Kidney epithelial cell (primary cell): ENCODE measurements around the gene GAREM2. TPM values are rescaled to one million over a fixed set of nuclear protein-coding genes. Genes with fewer than 3 reads are reported as not detected.

Experiments used
- DNase-seq: peaks from one replicate; pipeline ENCODE4 v3.0.0-alpha.2; 2010; ENCODE audit warnings: low read depth
- H3K27me3 ChIP-seq: 2 replicates; pipeline ENCODE4 v1.6.0; 2011; ENCODE audit warnings: low read length; ENCODE audit not compliant: control insufficient read depth, insufficient read depth
- H3K36me3 ChIP-seq: 2 replicates; pipeline ENCODE4 v1.5.1; 2011; ENCODE audit warnings: low read length; ENCODE audit not compliant: control insufficient read depth, insufficient read depth
- H3K4me3 ChIP-seq: 2 replicates; pipeline ENCODE4 v1.5.1; 2011; ENCODE audit warnings: low read depth, mild to moderate bottlenecking, control low read depth, low read length
- CTCF ChIP-seq: IDR thresholded peaks from 2 replicates; pipeline ENCODE4 v1.5.1; 2011; ENCODE audit warnings: mild to moderate bottlenecking, moderate library complexity, low read length, control low read depth, inconsistent platforms; ENCODE audit not compliant: insufficient read depth, poor library complexity, severe bottlenecking
- total RNA-seq: library from RNA; depleted of rRNA; stranded (reverse); fragments of >200 nt; gene quantifications from 2 replicates; pipeline ENCODE4 v1.2.3, GENCODE V29; 2015

The GAREM2 gene
- total RNA-seq, 1 donor from 2014 or later, result 3.0 TPM

- DNase-seq, result no peak
- H3K4me3 ChIP-seq, result no peak overlapping the region
- TF ChIP-seq CTCF, result no peak
- H3K36me3 ChIP-seq, result no peaks in the 10 kb centered on the region
- no peaks in the 10 kb centered on the region for H3K27me3 ChIP-seq
Measured at GRCh38 chr2:26187114-26187513, 14.2 kb downstream of the GAREM2 start.

GRCh38 chr2:26187537-26188104 lies 14.7 kb downstream of the GAREM2 start:
- H3K27me3 ChIP-seq, result no peaks in the 10 kb centered on the region
- no peak for DNase-seq
- TF ChIP-seq CTCF, result no peak
- no peak overlapping the region for H3K4me3 ChIP-seq
- H3K36me3 ChIP-seq, result no peaks in the 10 kb centered on the region

DNA sequence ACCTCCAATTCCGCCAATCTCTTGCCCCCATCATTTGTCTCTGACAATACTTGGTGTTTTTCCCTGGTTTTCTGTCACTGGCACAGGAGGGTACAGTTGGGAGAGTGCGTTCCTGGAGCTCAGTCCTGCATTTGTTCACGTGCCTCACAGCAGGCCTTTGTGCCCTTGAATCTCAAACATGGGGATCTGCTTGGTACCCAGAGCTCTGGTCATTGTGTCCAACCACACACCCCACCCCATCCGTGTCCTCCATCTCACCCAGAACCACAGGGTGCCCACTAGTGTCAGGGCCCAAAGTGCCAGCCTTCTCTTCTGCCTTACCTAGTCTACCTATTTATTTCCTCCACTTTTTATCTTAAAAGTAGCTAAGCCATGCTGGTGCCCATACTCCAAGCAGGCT lies 16.2 kb downstream of the GAREM2 start:
- no peaks in the 10 kb centered on the region for H3K27me3 ChIP-seq
- no peak overlapping the region for H3K4me3 ChIP-seq
- TF ChIP-seq CTCF, result no peak
- no peak for DNase-seq
- H3K36me3 ChIP-seq, result no peaks in the 10 kb centered on the region

GRCh38 chr2:26189751-26190150 lies 16.9 kb downstream of the GAREM2 start:
- H3K27me3 ChIP-seq, result no peaks in the 10 kb centered on the region
- DNase-seq, result no peak
- H3K4me3 ChIP-seq, result no peak overlapping the region
- peaks cover 2% of the 10 kb centered on the region for H3K36me3 ChIP-seq
- no peak for TF ChIP-seq CTCF

DNA sequence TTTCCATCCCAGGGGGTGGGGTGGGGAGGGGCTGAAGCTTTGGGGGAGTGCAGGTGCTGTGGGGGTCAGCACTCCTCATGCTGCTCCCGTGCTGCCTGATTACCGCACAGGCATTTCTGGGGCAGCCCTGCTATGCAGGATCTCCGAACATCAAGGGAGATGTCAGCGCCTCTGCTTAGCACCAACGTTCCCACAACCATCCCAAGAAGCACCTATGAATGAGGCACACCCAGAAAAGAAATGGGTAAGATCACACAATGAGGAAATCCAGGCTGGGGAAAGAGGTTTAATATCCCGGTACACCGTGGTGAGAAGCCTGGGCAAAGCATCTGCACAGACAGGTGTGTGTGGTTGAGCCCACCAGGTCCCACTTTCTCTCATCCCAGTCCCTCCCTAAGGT lies 17.5 kb downstream of the GAREM2 start:
- TF ChIP-seq CTCF, result no peak
- Histone ChIP-seq H3K27me3 (no peaks in the 10 kb centered on the region), H3K4me3 (no peak overlapping the region), H3K36me3 (peaks cover 2% of the 10 kb centered on the region)
- no peak for DNase-seq
